PFSK-1 (cell line): ENCODE measurements around the gene LAMB1.

ENCODE experiments used
- FOXP2 ChIP-seq: optimal IDR thresholded peaks from 2 replicates; pipeline ENCODE3; 2011; ENCODE audit warnings: borderline replicate concordance, control low read depth, inconsistent platforms; ENCODE audit not compliant: insufficient read depth; ENCODE audit errors: extremely low read length, extremely low read depth
- POLR2AphosphoS5 ChIP-seq: IDR thresholded peaks from 2 replicates; pipeline ENCODE4 v1.6.1; 2012; ENCODE audit warnings: low read depth, mild to moderate bottlenecking, control low read depth, low read length, moderate library complexity
- SIN3A ChIP-seq: IDR thresholded peaks from 2 replicates; pipeline ENCODE4 v1.6.1; 2012; ENCODE audit warnings: mild to moderate bottlenecking, low read length, moderate library complexity, borderline replicate concordance; ENCODE audit not compliant: insufficient read depth
- TAF1 ChIP-seq: IDR thresholded peaks from 2 replicates; pipeline ENCODE4 v1.6.1; 2012; ENCODE audit warnings: low read length, control low read depth, borderline replicate concordance; ENCODE audit not compliant: insufficient read depth
- TF ChIP-seq, protein P1 (sequence below), 2 experiments: IDR thresholded peaks; 2 replicates each; pipeline versions ENCODE4 v1.6.1 to v1.8.0; 2011 to 2012; ENCODE audit warnings: low read depth in 2 of 2, low read length in 2 of 2, control low read depth in 1 of 2, inconsistent platforms in 1 of 2, mild to moderate bottlenecking in 1 of 2, moderate library complexity in 1 of 2; ENCODE audit not compliant: insufficient read depth in 1 of 2

LAMB1 gene

DNA sequence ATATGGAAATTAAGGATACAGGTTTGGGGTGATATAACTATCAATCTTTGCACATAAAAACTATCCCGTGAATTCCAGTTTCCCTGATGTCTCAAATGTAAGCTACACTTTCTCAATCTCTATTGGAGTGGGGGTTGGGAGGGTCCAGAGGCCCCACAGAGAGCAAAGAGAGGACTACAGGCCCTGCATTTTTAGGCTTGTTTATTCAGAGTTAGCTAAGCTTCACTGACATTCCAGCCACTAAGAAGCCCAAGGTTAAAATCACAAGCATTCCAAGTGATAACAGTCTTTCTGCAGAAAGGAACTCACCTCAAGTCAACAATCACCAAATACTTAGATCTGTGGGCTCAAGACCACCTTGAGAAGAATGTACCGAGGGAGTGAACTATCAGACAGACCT is 31.6 kb upstream of the LAMB1 start:
- TF ChIP-seq, protein P1, sequence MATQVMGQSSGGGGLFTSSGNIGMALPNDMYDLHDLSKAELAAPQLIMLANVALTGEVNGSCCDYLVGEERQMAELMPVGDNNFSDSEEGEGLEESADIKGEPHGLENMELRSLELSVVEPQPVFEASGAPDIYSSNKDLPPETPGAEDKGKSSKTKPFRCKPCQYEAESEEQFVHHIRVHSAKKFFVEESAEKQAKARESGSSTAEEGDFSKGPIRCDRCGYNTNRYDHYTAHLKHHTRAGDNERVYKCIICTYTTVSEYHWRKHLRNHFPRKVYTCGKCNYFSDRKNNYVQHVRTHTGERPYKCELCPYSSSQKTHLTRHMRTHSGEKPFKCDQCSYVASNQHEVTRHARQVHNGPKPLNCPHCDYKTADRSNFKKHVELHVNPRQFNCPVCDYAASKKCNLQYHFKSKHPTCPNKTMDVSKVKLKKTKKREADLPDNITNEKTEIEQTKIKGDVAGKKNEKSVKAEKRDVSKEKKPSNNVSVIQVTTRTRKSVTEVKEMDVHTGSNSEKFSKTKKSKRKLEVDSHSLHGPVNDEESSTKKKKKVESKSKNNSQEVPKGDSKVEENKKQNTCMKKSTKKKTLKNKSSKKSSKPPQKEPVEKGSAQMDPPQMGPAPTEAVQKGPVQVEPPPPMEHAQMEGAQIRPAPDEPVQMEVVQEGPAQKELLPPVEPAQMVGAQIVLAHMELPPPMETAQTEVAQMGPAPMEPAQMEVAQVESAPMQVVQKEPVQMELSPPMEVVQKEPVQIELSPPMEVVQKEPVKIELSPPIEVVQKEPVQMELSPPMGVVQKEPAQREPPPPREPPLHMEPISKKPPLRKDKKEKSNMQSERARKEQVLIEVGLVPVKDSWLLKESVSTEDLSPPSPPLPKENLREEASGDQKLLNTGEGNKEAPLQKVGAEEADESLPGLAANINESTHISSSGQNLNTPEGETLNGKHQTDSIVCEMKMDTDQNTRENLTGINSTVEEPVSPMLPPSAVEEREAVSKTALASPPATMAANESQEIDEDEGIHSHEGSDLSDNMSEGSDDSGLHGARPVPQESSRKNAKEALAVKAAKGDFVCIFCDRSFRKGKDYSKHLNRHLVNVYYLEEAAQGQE (IDR thresholded peaks at IDR 0.05; ENCODE audit: insufficient read depth in 1 of 2, low read depth in 2 of 2, low read length in 2 of 2), result no peak
- no peak for TF ChIP-seq SIN3A
- TF ChIP-seq POLR2AphosphoS5, result no peak
- TF ChIP-seq TAF1, result no peak
- TF ChIP-seq FOXP2, result no peak

DNA sequence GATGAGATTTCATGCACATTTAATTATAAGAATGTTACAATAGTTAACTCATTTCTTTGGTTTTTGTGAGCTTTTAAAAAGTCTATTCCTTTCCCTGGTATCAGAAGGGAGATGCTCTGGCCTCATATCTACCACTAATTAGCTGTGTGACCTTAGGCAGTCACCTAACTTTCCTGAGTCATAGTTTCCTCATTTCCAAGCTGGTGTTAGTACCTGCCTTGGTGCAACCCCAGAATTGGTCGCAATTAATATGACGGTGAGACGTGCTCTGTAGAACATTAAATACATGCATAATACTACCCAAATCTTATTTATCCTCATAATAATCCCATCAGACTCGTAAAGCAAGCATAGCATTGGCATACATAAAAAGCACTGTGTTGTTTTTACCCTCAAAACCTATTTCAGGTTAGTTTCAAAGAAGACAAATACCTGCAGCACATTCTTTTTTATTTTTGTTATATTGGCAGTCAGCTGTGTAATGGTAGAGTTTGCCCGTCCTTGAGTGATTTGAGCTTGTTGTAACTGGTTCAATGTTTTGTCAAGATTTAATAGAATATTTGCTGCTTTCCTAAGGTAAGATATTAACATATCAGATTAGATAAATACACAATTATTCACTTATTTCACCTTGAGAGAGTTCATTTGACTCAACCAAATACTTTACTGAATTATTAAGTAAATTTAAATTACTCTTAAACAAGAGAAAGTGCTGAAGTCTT is 31.0 kb upstream of the LAMB1 start:
- no peak for TF ChIP-seq FOXP2
- TF ChIP-seq, protein P1 (IDR thresholded peaks at IDR 0.05; ENCODE audit: insufficient read depth in 1 of 2, low read depth in 2 of 2, low read length in 2 of 2), result no peak
- TF ChIP-seq POLR2AphosphoS5, result no peak
- TF ChIP-seq SIN3A, result no peak
- TF ChIP-seq TAF1, result no peak

DNA sequence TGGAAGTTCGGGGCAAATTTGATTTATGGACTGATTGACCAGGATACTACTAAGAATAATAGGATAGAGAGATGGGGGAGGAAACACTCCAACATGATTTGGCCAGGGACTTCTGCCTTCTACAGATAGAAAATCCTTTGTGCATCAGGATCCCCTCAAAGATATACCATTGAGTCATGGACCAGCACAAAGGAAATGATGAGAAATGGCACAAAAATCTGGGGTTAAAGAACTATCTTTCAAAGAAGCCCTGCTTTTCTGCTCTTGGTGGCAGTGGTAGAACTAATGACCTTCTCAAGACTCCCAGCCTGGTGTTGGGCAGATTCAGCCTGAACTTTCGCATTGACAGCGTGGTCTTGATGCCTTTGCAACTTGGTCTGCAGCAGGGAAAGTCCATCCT is 27.6 kb upstream of the LAMB1 start:
- TF ChIP-seq POLR2AphosphoS5 (no peak), TAF1 (no peak), FOXP2 (no peak), SIN3A (no peak)
- TF ChIP-seq, protein P1 (IDR thresholded peaks at IDR 0.05; ENCODE audit: insufficient read depth in 1 of 2, low read depth in 2 of 2, low read length in 2 of 2), result no peak

DNA sequence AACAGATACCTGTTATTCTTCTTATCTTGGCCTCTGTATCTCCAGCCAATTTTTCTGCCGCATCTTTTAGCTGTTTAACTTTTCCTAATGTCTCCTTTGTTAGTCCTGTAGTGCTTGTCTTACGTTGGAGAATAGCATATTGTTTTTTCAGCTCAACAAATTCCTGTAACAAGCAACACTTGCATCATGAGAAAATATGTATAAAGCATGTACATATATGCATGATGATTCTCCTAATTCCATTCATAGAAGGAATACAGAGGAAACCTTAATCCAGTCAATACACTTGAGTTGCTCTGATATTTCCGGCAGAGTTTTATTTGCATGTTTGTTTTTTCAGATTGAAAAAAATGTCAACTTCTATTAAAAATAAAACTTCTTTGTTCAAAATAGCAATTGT is 26.1 kb upstream of the LAMB1 start:
- TF ChIP-seq TAF1 (no peak), SIN3A (no peak), FOXP2 (no peak), POLR2AphosphoS5 (no peak)
- TF ChIP-seq, protein P1 (IDR thresholded peaks at IDR 0.05; ENCODE audit: insufficient read depth in 1 of 2, low read depth in 2 of 2, low read length in 2 of 2), result no peak

DNA sequence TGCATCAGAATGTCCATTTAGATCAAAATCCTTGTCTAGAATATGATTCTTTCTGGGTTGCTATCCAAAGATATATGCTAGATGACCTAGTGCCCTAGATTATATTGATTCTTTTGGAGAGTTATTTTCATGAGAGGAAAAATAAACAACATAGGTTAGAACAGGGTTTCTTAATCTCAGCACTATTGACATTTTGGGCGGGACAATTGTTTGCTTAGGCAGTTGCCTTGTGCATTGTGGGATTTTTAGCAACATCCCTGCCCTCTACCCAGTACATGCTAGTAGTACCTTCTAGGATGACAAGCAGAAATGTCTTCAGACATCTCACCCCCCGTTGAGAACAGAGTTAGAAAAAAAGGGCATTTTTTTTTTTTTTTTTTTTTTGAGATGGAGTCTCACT is 25.1 kb upstream of the LAMB1 start:
- TF ChIP-seq, protein P1 (IDR thresholded peaks at IDR 0.05; ENCODE audit: insufficient read depth in 1 of 2, low read depth in 2 of 2, low read length in 2 of 2), result no peak
- TF ChIP-seq FOXP2 (no peak), POLR2AphosphoS5 (no peak), SIN3A (no peak), TAF1 (no peak)
